ENCODE results near the gene GPC6. TPM values are rescaled to one million over a fixed set of nuclear protein-coding genes. Genes with fewer than 3 reads are reported as not detected.

Gene GPC6
- total and polyA plus RNA-seq, 2 donors (not counting 1 experiment from before 2014, with no cell fraction given), result not detected

DNA sequence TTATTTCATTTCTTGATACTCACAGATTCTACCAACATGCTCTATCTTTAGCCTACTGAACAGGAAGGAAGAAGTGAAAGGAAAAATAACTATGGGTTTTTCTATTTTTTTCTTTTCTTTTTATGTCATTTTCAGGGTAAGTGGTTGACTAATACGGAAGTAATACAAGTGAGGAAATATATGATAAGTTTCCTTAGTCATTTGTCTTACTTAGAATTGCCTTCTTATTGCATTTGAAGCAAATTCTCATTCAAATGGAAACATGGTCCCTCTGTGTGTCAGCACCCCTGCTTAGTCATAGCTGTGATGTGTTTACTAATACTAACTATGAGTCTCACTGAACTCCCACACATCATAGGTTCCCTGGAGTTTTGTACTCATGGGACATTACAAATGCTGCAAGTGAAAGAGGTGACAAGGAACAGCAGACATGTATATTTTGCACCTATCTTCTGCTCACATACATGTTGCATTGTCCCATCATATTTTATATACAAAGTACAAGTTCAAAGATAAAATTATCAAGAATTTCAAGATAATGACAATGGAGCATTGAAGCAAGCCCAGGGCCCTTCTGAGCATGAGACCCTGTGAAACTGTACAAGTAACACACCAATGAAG, 1192.8 kb downstream of the GPC6 start:
- POLR2A ChIA-PET, result no interaction called here
- H3K27ac Mint-ChIP-seq, result no peak overlapping the region

DNA sequence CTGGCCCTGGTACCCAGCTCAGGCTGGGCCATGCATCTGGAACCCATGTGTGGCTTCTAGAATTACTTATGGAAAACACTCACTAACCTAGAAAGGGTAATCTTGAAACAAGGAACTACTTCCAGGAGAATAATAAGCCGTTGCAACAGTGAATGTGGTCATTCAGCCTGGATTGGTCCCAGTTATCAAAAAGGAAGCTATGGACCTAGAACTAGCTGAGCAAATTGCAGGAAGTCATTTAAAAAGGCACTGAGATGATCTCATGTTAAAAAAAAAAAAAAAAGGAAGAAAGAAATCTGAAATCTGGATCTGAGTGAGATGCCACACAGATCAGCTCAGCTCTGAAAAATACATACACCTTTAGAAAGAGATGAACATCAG, 1193.3 kb downstream of the GPC6 start:
- Histone ChIP-seq H3K4me3 (ENCODE audit: control extremely low read depth in 1 of 5, extremely low read depth in 1 of 5, insufficient read depth in 1 of 5, low read depth in 2 of 5, low read length in 4 of 5) (no peak overlapping the region), H3K9me3 (ENCODE audit: control extremely low read depth in 1 of 3, control insufficient read depth in 2 of 3, insufficient read depth in 1 of 3, low read length in 2 of 3) (peaks cover 2 to 5% (median 4%) of the 10 kb centered on the region in 3 donors), H3K9ac (ENCODE audit: low read length) (no peak overlapping the region), H4K20me1 (ENCODE audit: control insufficient read depth, insufficient read depth, low read length, poor library complexity, severe bottlenecking) (no peaks in the 10 kb centered on the region), H3K79me2 (ENCODE audit: control insufficient read depth, insufficient read depth, low read length) (no peaks in the 10 kb centered on the region), H3K4me1 (ENCODE audit: control insufficient read depth in 2 of 2, insufficient read depth in 2 of 2, low read length in 2 of 2) (peaks cover 8 to 19% of the 10 kb centered on the region in 2 donors), H3K4me2 (replicated peaks; ENCODE audit: low read depth, low read length, poor library complexity, severe bottlenecking) (peak overlapping the region; percentile 12), H2AFZ (ENCODE audit: insufficient read depth, low read depth, low read length, poor library complexity, severe bottlenecking) (no peak overlapping the region), H3K27me3 (replicated peaks in 1 of 4; ENCODE audit: control extremely low read depth in 1 of 4, control insufficient read depth in 3 of 4, insufficient read depth in 4 of 4, low read length in 3 of 4) (peaks cover 0 to 6% (median 0%) of the 10 kb centered on the region in 4 experiments), H3K36me3 (replicated peaks in 1 of 2; ENCODE audit: control extremely low read depth in 1 of 2, control insufficient read depth in 1 of 2, extremely low read depth in 1 of 2, insufficient read depth in 2 of 2, low read length in 1 of 2) (no peaks in the 10 kb centered on the region), H3K27ac (ENCODE audit: low read length in 2 of 2) (no peak overlapping the region)
- peaks cover 23% of the 10 kb centered on the region for H3K27me3 Mint-ChIP-seq
- H3K4me1 Mint-ChIP-seq, result peaks cover 21% of the 10 kb centered on the region
- ATAC-seq (ENCODE audit: low read depth) (no peak), DNase-seq (no peak)
- WGBS (ENCODE audit: insufficient coverage), result 40% methylated on average over 1 of the region's 1 CpG
- intact Hi-C loops (cut with micrococcal nuclease), result no loop called here
- H3K4me3 Mint-ChIP-seq, result no peak overlapping the region
- no peak overlapping the region for H3K27ac Mint-ChIP-seq
- no peak for TF ChIP-seq EZH2 (IDR thresholded peaks at IDR 0.05; ENCODE audit: borderline replicate concordance, insufficient read depth, low read depth, low read length, poor library complexity, severe bottlenecking)
- TF ChIP-seq, protein P1, sequence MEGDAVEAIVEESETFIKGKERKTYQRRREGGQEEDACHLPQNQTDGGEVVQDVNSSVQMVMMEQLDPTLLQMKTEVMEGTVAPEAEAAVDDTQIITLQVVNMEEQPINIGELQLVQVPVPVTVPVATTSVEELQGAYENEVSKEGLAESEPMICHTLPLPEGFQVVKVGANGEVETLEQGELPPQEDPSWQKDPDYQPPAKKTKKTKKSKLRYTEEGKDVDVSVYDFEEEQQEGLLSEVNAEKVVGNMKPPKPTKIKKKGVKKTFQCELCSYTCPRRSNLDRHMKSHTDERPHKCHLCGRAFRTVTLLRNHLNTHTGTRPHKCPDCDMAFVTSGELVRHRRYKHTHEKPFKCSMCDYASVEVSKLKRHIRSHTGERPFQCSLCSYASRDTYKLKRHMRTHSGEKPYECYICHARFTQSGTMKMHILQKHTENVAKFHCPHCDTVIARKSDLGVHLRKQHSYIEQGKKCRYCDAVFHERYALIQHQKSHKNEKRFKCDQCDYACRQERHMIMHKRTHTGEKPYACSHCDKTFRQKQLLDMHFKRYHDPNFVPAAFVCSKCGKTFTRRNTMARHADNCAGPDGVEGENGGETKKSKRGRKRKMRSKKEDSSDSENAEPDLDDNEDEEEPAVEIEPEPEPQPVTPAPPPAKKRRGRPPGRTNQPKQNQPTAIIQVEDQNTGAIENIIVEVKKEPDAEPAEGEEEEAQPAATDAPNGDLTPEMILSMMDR (IDR thresholded peaks at IDR 0.05), result no peak
- peaks cover 19% of the 10 kb centered on the region for H3K9me3 Mint-ChIP-seq (ENCODE audit: insufficient read depth)
- ChIA-PET POLR2A (no interaction called here), CTCF (no interaction called here)

More for the DNA sequence above, 1192.8 kb downstream of the GPC6 start:
- peaks cover 8 to 19% of the 10 kb centered on the region in 2 donors for H3K4me1 ChIP-seq (ENCODE audit: control insufficient read depth in 2 of 2, insufficient read depth in 2 of 2, low read length in 2 of 2)
- H2AFZ ChIP-seq (ENCODE audit: insufficient read depth, low read depth, low read length, poor library complexity, severe bottlenecking), result no peak overlapping the region
- no peak overlapping the region for H3K4me3 ChIP-seq (ENCODE audit: control extremely low read depth in 1 of 5, extremely low read depth in 1 of 5, insufficient read depth in 1 of 5, low read depth in 2 of 5, low read length in 4 of 5)
- intact Hi-C loops (cut with micrococcal nuclease), result no loop called here
- no CpG with 5 or more reads among the region's 1 CpG for WGBS (ENCODE audit: insufficient coverage)
- Mint-ChIP-seq H3K4me3 (peak overlapping the region; percentile 20), H3K4me1 (peaks cover 21% of the 10 kb centered on the region), H3K9me3 (ENCODE audit: insufficient read depth) (peaks cover 19% of the 10 kb centered on the region), H3K27me3 (peaks cover 19% of the 10 kb centered on the region)
- no peaks in the 10 kb centered on the region for H3K36me3 ChIP-seq (replicated peaks in 1 of 2; ENCODE audit: control extremely low read depth in 1 of 2, control insufficient read depth in 1 of 2, extremely low read depth in 1 of 2, insufficient read depth in 2 of 2, low read length in 1 of 2)
- H3K27me3 ChIP-seq (replicated peaks in 1 of 4; ENCODE audit: control extremely low read depth in 1 of 4, control insufficient read depth in 3 of 4, insufficient read depth in 4 of 4, low read length in 3 of 4), result peaks cover 0 to 6% (median 0%) of the 10 kb centered on the region in 4 experiments
- peaks cover 2 to 5% (median 4%) of the 10 kb centered on the region in 3 donors for H3K9me3 ChIP-seq (ENCODE audit: control extremely low read depth in 1 of 3, control insufficient read depth in 2 of 3, insufficient read depth in 1 of 3, low read length in 2 of 3)
- H3K9ac ChIP-seq (ENCODE audit: low read length), result no peak overlapping the region
- no peak overlapping the region for H3K27ac ChIP-seq (ENCODE audit: low read length in 2 of 2)
- H4K20me1 ChIP-seq (ENCODE audit: control insufficient read depth, insufficient read depth, low read length, poor library complexity, severe bottlenecking), result no peaks in the 10 kb centered on the region
- H3K4me2 ChIP-seq (replicated peaks; ENCODE audit: low read depth, low read length, poor library complexity, severe bottlenecking), result peak overlapping the region; percentile 12
- CTCF ChIA-PET, result no interaction called here
- ATAC-seq (ENCODE audit: low read depth), result no peak
- no peak for DNase-seq
- TF ChIP-seq, protein P1 (IDR thresholded peaks at IDR 0.05), result no peak
- no peak for TF ChIP-seq EZH2 (IDR thresholded peaks at IDR 0.05; ENCODE audit: borderline replicate concordance, insufficient read depth, low read depth, low read length, poor library complexity, severe bottlenecking)
- H3K79me2 ChIP-seq (ENCODE audit: control insufficient read depth, insufficient read depth, low read length), result no peaks in the 10 kb centered on the region

All from B cell (primary cell).